Ovary (tissue), 9 donors: ENCODE results near the gene DMPK. TPM values are rescaled to one million over a fixed set of nuclear protein-coding genes. Genes with fewer than 3 reads are reported as not detected.

Experiments
- DNase-seq, 5 donors: peaks; one replicate each; pipeline ENCODE4 v3.0.0-alpha.2; 2019 to 2020
- H3K27ac ChIP-seq, 2 donors: fragments of 200-600 bp; one replicate each; pipeline versions ENCODE4 v1.5.1 to v1.8.0; 2019 to 2022
- H3K27me3 ChIP-seq: fragments of 200-600 bp; one replicate; pipeline ENCODE4 v1.8.0; 2022
- H3K36me3 ChIP-seq: fragments of 200-600 bp; sonication (generic); one replicate; pipeline ENCODE4 v1.5.1; 2019
- H3K4me1 ChIP-seq: one replicate; pipeline ENCODE4 v1.8.1; 2013; ENCODE audit warnings: mild to moderate bottlenecking, moderate library complexity; ENCODE audit not compliant: insufficient read depth
- H3K4me3 ChIP-seq: fragments of 200-600 bp; sonication (generic); one replicate; pipeline ENCODE4 v1.5.1; 2017
- H3K9me3 ChIP-seq, 2 donors: fragments of 200-600 bp in 1 of 2; sonication (generic) in 1 of 2; one replicate each; pipeline versions ENCODE4 v1.5.1 to v1.8.1; 2013 to 2019; ENCODE audit warnings: mild to moderate bottlenecking in 1 of 2, moderate library complexity in 1 of 2
- EP300 ChIP-seq: sonication (generic); formaldehyde crosslinking; IDR thresholded peaks from one replicate; pipeline ENCODE4 v1.6.1; 2017; ENCODE audit warnings: antibody characterized with exemption
- POLR2A ChIP-seq: fragments of 450-650 bp; IDR thresholded peaks from one replicate; pipeline ENCODE4 v1.6.1; 2017; ENCODE audit warnings: antibody characterized with exemption, mild to moderate bottlenecking, moderate library complexity
- WGBS, 3 donors: extraction: QIAGEN DNeasy Blood & Tissue Kit in 1 of 3; methylation state at CpG; one replicate each; pipeline versions ENCODE4 v1.1.5 to v1.1.7; 2013 to 2017; 5-methylcytosine and 5-hydroxymethylcytosine counted together
- intact Hi-C, 4 donors: fragments of 100-400 bp; cut with DNase I; formaldehyde crosslinking; loops; one replicate each; pipeline versions ENCODE4 v1.11.0 to v1.15.1; 2022 to 2023
- polyA plus RNA-seq, 2 donors: library from polyadenylated mRNA; stranded (reverse); fragments of 200-250 nt in 1 of 2; fragments of 350-450 nt in 1 of 2; fragmentation: Illumina TruSeq in 1 of 2; extraction: RNeasy Lipid Tissue Mini Kit (QIAGEN cat#74804) in 1 of 2; gene quantifications; one replicate each; pipeline ENCODE4 v1.2.3, GENCODE V29; 2013 to 2014
- total RNA-seq, 7 donors: library from RNA; depleted of rRNA in 2 of 7; stranded (reverse); fragments of >200 nt in 2 of 7; fragmentation: NEBNext Ultra II Directional in 3 of 7; extraction: Animal tissue kit (Norgen Biotek cat#: 25700) in 3 of 7; gene quantifications; one replicate each; pipeline versions ENCODE4 v1.1.0 to v1.2.4, GENCODE V29; 2016 to 2023
- TF ChIP-seq, protein P1 (sequence below), 3 donors: fragments of 450-650 bp in 2 of 3; fragments of 200-600 bp in 1 of 3; IDR thresholded peaks; one replicate each; pipeline versions ENCODE4 v1.5.1 to v1.8.0; 2016 to 2022; ENCODE audit warnings: antibody characterized with exemption in 3 of 3, mild to moderate bottlenecking in 1 of 3
- donor health status: DM: no; HTN: no; CAD: no; lungs with moderate emphysema.
- donor health status: DM: no; HTN: no; CAD: no.
- donor health status: Bipolar disorder and iron deficiency.
- donor health status: DM: yes; HTN: yes; CAD: no.
- donor health status: DM: no; HTN: no; CAD: no.
- donor health status: DM: yes; HTN: yes; CAD: no.

DMPK gene
- total and polyA plus RNA-seq, 9 donors: 21.0 to 105 (median 56.7) TPM

DNA sequence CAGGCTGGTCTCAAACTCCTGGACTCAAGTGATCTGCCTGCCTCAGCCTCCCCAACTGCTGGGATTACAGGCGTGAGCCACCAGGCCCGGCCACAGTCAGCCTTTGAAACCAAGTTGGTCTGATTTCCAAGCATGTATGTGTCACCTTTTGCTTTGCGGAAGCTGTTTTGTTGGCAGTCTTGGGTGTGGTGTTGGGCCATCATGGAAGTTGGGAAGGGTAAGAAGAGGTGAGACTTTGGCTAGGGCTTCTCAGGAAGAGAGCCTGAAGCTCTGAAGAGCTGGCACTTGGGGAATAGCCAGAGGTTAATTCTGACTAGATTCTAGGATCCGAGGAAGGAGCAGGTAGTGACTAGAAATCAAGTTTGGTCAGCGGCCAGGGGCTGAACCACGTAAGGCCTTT lies 30.0 kb upstream of the DMPK start:
- no peak overlapping the region for H3K4me3 ChIP-seq
- TF ChIP-seq EP300: no peak
- TF ChIP-seq POLR2A: no peak
- TF ChIP-seq, protein P1, sequence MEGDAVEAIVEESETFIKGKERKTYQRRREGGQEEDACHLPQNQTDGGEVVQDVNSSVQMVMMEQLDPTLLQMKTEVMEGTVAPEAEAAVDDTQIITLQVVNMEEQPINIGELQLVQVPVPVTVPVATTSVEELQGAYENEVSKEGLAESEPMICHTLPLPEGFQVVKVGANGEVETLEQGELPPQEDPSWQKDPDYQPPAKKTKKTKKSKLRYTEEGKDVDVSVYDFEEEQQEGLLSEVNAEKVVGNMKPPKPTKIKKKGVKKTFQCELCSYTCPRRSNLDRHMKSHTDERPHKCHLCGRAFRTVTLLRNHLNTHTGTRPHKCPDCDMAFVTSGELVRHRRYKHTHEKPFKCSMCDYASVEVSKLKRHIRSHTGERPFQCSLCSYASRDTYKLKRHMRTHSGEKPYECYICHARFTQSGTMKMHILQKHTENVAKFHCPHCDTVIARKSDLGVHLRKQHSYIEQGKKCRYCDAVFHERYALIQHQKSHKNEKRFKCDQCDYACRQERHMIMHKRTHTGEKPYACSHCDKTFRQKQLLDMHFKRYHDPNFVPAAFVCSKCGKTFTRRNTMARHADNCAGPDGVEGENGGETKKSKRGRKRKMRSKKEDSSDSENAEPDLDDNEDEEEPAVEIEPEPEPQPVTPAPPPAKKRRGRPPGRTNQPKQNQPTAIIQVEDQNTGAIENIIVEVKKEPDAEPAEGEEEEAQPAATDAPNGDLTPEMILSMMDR (IDR thresholded peaks at IDR 0.05): no peak
- H3K27ac ChIP-seq: no peak overlapping the region
- intact Hi-C loops: loop anchor here in 1 of 4 donors (10.0 kb wide), 1 partner anchor 73 kb away; the partner anchor contains the start of gene IRF2BP1
- peaks cover 7% of the 10 kb centered on the region for H3K4me1 ChIP-seq
- 88 to 90% (median 89%) methylated on average over 6 of the region's 6 CpGs for WGBS, 3 donors
- no peaks in the 10 kb centered on the region for H3K9me3 ChIP-seq
- no peak for DNase-seq
- no peaks in the 10 kb centered on the region for H3K27me3 ChIP-seq
- H3K36me3 ChIP-seq: no peaks in the 10 kb centered on the region

- DNase-seq: no peak
- Histone ChIP-seq H3K9me3 (no peaks in the 10 kb centered on the region), H3K27ac (no peak overlapping the region), H3K4me1 (peaks cover 2% of the 10 kb centered on the region), H3K36me3 (no peaks in the 10 kb centered on the region), H3K27me3 (no peaks in the 10 kb centered on the region), H3K4me3 (no peak overlapping the region)
- no peak for TF ChIP-seq EP300
- TF ChIP-seq, protein P1 (IDR thresholded peaks at IDR 0.05): no peak
- no peak for TF ChIP-seq POLR2A
- 18 to 31% (median 23%) methylated on average over 7 of the region's 7 CpGs for WGBS, 3 donors
- intact Hi-C loops: loop anchor here in 1 of 4 donors (10.0 kb wide), 1 partner anchor 75 kb away; the partner anchor contains the start of gene IRF2BP1
Observed at GRCh38 chr19:45809643-45810159, 27.4 kb upstream of the DMPK start.

DNA sequence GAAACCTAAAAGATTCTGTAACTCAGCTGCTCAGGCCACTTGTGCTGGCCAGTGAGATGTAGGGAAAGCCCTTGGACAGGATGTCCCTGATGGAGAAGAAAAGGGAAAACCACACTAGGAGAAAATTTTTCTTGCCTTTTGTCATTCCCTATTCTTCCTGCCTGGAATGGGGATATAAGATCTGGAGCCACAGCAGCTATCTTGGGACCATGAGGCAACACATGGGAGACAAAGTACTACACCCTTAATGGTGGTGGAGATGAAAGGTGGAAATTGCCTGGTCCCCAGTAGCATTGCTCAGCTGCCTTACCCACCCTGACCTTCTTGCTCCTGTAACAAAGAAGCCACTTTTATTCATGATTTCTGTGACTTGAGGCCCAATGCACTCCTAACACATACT lies 23.4 kb upstream of the DMPK start:
- no peak overlapping the region for H3K27ac ChIP-seq
- H3K4me1 ChIP-seq: peaks cover 2% of the 10 kb centered on the region
- no peak for DNase-seq
- TF ChIP-seq POLR2A (no peak), EP300 (no peak)
- H3K4me3 ChIP-seq: no peak overlapping the region
- intact Hi-C loops: no loop called here
- H3K27me3 ChIP-seq: no peaks in the 10 kb centered on the region
- no peaks in the 10 kb centered on the region for H3K36me3 ChIP-seq
- H3K9me3 ChIP-seq: no peaks in the 10 kb centered on the region

- Histone ChIP-seq H3K27me3 (no peaks in the 10 kb centered on the region), H3K4me3 (no peak overlapping the region), H3K4me1 (peaks cover 2% of the 10 kb centered on the region), H3K27ac (no peak overlapping the region), H3K9me3 (no peaks in the 10 kb centered on the region), H3K36me3 (no peaks in the 10 kb centered on the region)
- no peak for DNase-seq
- no peak for TF ChIP-seq EP300
- no peak for TF ChIP-seq POLR2A
- TF ChIP-seq, protein P1 (IDR thresholded peaks at IDR 0.05): no peak
- intact Hi-C loops: no loop called here
- 81 to 82% (median 81%) methylated on average over 8 of the region's 8 CpGs for WGBS, 3 donors
Observed at GRCh38 chr19:45804959-45805230, 22.6 kb upstream of the DMPK start.

DNA sequence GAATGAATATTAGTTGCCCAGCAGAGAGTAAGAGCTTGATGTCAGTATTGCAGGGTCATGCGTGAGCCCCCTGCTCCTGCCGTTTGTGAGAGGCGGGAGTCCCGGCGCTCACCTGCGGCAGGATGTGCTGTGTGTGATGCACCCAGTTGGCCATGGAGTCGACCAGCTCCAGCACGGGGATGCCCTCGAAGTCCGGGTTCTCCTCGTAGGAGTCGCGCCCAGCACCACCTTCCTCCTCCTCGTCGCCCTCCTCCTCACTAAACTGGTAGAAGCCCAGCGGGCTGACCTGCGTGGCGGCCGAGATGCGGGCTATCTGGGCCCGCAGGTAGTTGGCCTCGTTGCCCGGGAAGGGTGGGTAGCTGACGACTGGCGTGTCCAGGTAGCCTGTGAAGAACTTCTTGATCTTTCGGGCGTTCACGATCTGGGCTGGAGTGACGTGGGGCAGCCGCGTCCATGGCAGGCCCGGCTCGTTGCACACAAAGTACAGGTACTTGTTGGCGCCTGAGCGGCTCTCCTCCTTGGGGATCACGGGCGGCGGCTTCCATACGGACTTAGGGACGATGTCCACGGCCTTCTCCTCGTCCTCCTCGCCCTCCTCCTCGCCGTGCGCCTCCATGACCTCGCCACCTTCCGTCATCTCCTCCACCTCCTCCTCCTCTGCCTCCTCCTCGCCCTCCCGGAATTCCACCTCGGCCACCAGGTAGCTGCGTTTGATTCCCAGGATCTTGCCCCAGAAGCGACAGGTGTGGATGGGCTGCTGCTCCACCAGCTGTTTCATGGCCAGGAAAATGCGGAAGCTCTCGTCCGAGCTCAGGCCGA lies 22.1 kb upstream of the DMPK start:
- no peaks in the 10 kb centered on the region for H3K27me3 ChIP-seq
- H3K36me3 ChIP-seq: no peaks in the 10 kb centered on the region
- H3K4me3 ChIP-seq: no peak overlapping the region
- no peaks in the 10 kb centered on the region for H3K9me3 ChIP-seq
- no peak overlapping the region for H3K27ac ChIP-seq
- no peaks in the 10 kb centered on the region for H3K4me1 ChIP-seq
- 84 to 88% (median 86%) methylated on average over 57 of the region's 57 CpGs for WGBS, 3 donors
- no peak for DNase-seq
- intact Hi-C loops: no loop called here
- TF ChIP-seq POLR2A (no peak), EP300 (no peak)
- TF ChIP-seq, protein P1 (IDR thresholded peaks at IDR 0.05): no peak
